ENCODE data around the gene SOBP.

Gene SOBP

GRCh38 chr6:107523054-107523791 lies 33.3 kb downstream of the SOBP start:
- DNase-seq, result no peak

- no peak for DNase-seq
These were observed 33.9 kb downstream of the SOBP start for GRCh38 chr6:107523794-107524193.

- no peak for DNase-seq
These were observed 34.7 kb downstream of the SOBP start for GRCh38 chr6:107524626-107525025.

GRCh38 chr6:107531868-107532267 lies 42.0 kb downstream of the SOBP start:
- no peak for DNase-seq

- no peak for DNase-seq
These were observed 42.8 kb downstream of the SOBP start for GRCh38 chr6:107532706-107533105.

GRCh38 chr6:107533415-107534059 lies 43.6 kb downstream of the SOBP start:
- DNase-seq, result no peak

GRCh38 chr6:107534571-107535141 lies 44.7 kb downstream of the SOBP start:
- DNase-seq, result no peak

- no peak for DNase-seq
These were observed 45.7 kb downstream of the SOBP start for GRCh38 chr6:107535626-107536025.

- DNase-seq, result no peak
These were observed 46.5 kb downstream of the SOBP start for GRCh38 chr6:107536180-107536961.

- DNase-seq, result no peak
These were observed 47.6 kb downstream of the SOBP start for GRCh38 chr6:107537559-107537958.

- DNase-seq, result no peak
These were observed 49.0 kb downstream of the SOBP start for GRCh38 chr6:107538856-107539387.

GRCh38 chr6:107539409-107539808 lies 49.5 kb downstream of the SOBP start:
- DNase-seq, result no peak

GRCh38 chr6:107539849-107540464 lies 50.0 kb downstream of the SOBP start:
- no peak for DNase-seq

- DNase-seq, result no peak
These were observed 50.5 kb downstream of the SOBP start for GRCh38 chr6:107540465-107540857.

GRCh38 chr6:107542192-107542668 lies 52.3 kb downstream of the SOBP start:
- DNase-seq, result no peak

GRCh38 chr6:107543088-107543487 lies 53.2 kb downstream of the SOBP start:
- DNase-seq, result no peak

GRCh38 chr6:107543567-107543966 lies 53.6 kb downstream of the SOBP start:
- DNase-seq, result no peak

- DNase-seq, result no peak
These were observed 55.8 kb downstream of the SOBP start for GRCh38 chr6:107545763-107546162.

GRCh38 chr6:107546691-107547450 lies 57.0 kb downstream of the SOBP start:
- no peak for DNase-seq

GRCh38 chr6:107547451-107547840 lies 57.5 kb downstream of the SOBP start:
- DNase-seq, result no peak

GRCh38 chr6:107550241-107550840 lies 60.4 kb downstream of the SOBP start:
- no peak for DNase-seq

Measured in SIG-M5 (cell line).